IMR-90 (cell line): ENCODE results near the gene LIN52. TPM values are rescaled to one million over a fixed set of nuclear protein-coding genes. Genes with fewer than 3 reads are reported as not detected.

Experiments used
- ATAC-seq: fragments of 200-7000 bp; cut with Tn5 transposase; 2 replicates; pipeline ENCODE4 v1.9.1; 2020; ENCODE audit warnings: low read depth, mild to moderate bottlenecking, moderate library complexity
- BruUV-seq: library from RNA; stranded (reverse); fragments of 400-500 nt; replicated peaks from 2 replicates; lab custom pipeline; 2021; lab: Mats Ljungman, UMichigan
- CTCF ChIA-PET: fragments of 300-600 bp; formaldehyde crosslinking; extraction: SDS; loops from one replicate; lab custom pipeline; 2021; ENCODE audit warnings: antibody characterized with exemption; lab: Yijun Ruan, JAX
- POLR2A ChIA-PET: fragments of 300-600 bp; sonication (Branson Sonifier 250); formaldehyde crosslinking; loops from one replicate; lab custom pipeline; 2022; ENCODE audit warnings: antibody characterized with exemption; ENCODE audit not compliant: unreplicated experiment; lab: Charles Lee
- DNase-seq: peaks from one replicate; pipeline ENCODE4 v3.0.0; 2013
- H2AFZ ChIP-seq: replicated peaks from 2 replicates; pipeline ENCODE3; 2013; ENCODE audit warnings: low read length, mild to moderate bottlenecking; ENCODE audit not compliant: poor library complexity
- H2AK5ac ChIP-seq: 2 replicates; pipeline ENCODE4 v1.6.1; 2013; ENCODE audit warnings: low read depth, low read length, inconsistent platforms
- H2AK9ac ChIP-seq: replicated peaks from 2 replicates; pipeline ENCODE3; 2013; ENCODE audit warnings: mild to moderate bottlenecking, low read depth, low read length, moderate library complexity; ENCODE audit not compliant: poor library complexity
- H2BK120ac ChIP-seq: 2 replicates; pipeline ENCODE4 v1.6.1; 2013; ENCODE audit warnings: low read depth, low read length, inconsistent platforms
- H2BK15ac ChIP-seq: 3 replicates; pipeline ENCODE4 v1.6.1; 2013; ENCODE audit warnings: low read depth, low read length, inconsistent platforms
- H2BK20ac ChIP-seq: 2 replicates; pipeline ENCODE4 v1.6.1; 2013; ENCODE audit warnings: low read depth, mild to moderate bottlenecking, inconsistent platforms, low read length, moderate library complexity
- H2BK5ac ChIP-seq: 2 replicates; pipeline ENCODE4 v1.6.1; 2013; ENCODE audit warnings: mild to moderate bottlenecking, low read depth, low read length, inconsistent platforms; ENCODE audit not compliant: poor library complexity, severe bottlenecking
- H3K14ac ChIP-seq: replicated peaks from 2 replicates; pipeline ENCODE4 v1.6.1; 2013; ENCODE audit warnings: low read depth, low read length, inconsistent platforms
- H3K18ac ChIP-seq: 2 replicates; pipeline ENCODE4 v1.6.1; 2013; ENCODE audit warnings: low read depth, low read length, control low read depth
- H3K23ac ChIP-seq: 2 replicates; pipeline ENCODE4 v1.6.1; 2013; ENCODE audit warnings: low read depth, low read length, inconsistent platforms
- H3K27ac ChIP-seq: 2 replicates; pipeline ENCODE4 v1.5.1; 2013; ENCODE audit warnings: mild to moderate bottlenecking, control low read depth, low read length; ENCODE audit not compliant: insufficient read depth
- H3K27me3 ChIP-seq: 2 replicates; pipeline ENCODE4 v1.6.1; 2013; ENCODE audit warnings: low read length; ENCODE audit not compliant: control insufficient read depth, insufficient read depth
- H3K36me3 ChIP-seq: 2 replicates; pipeline ENCODE4 v1.6.1; 2013; ENCODE audit warnings: low read length, mixed read lengths; ENCODE audit not compliant: control insufficient read depth, insufficient read depth
- H3K4ac ChIP-seq: 2 replicates; pipeline ENCODE4 v1.6.1; 2013; ENCODE audit warnings: low read depth, low read length, inconsistent platforms
- H3K4me1 ChIP-seq: 2 replicates; pipeline ENCODE4 v1.6.1; 2013; ENCODE audit warnings: low read length, mixed read lengths; ENCODE audit not compliant: control insufficient read depth, insufficient read depth
- H3K4me2 ChIP-seq: 2 replicates; pipeline ENCODE4 v1.6.1; 2013; ENCODE audit warnings: low read depth, mild to moderate bottlenecking, control low read depth, low read length, moderate library complexity
- H3K4me3 ChIP-seq: 2 replicates; pipeline ENCODE4 v1.5.1; 2013; ENCODE audit warnings: low read depth, mild to moderate bottlenecking, control low read depth, low read length, moderate library complexity; ENCODE audit not compliant: insufficient read depth
- H3K56ac ChIP-seq: 2 replicates; pipeline ENCODE4 v1.6.1; 2013; ENCODE audit warnings: low read length, inconsistent platforms; ENCODE audit not compliant: insufficient read depth; ENCODE audit errors: extremely low read depth
- H3K79me1 ChIP-seq, 2 experiments: 2 replicates each; pipeline ENCODE4 v1.6.1; 2013; ENCODE audit warnings: low read length in 2 of 2, inconsistent platforms in 1 of 2, low read depth in 1 of 2
- H3K9ac ChIP-seq: 2 replicates; pipeline ENCODE4 v1.6.1; 2013; ENCODE audit warnings: low read depth, low read length, control low read depth
- H3K9me1 ChIP-seq: 2 replicates; pipeline ENCODE4 v1.6.1; 2013; ENCODE audit warnings: low read length, inconsistent platforms; ENCODE audit not compliant: insufficient read depth
- H3K9me3 ChIP-seq: 2 replicates; pipeline ENCODE4 v1.6.1; 2013; ENCODE audit warnings: low read length; ENCODE audit not compliant: control insufficient read depth, insufficient read depth
- H4K20me1 ChIP-seq: 2 replicates; pipeline ENCODE4 v1.6.1; 2013; ENCODE audit warnings: low read length, inconsistent platforms; ENCODE audit not compliant: insufficient read depth
- H4K5ac ChIP-seq: 2 replicates; pipeline ENCODE4 v1.6.1; 2013; ENCODE audit warnings: mild to moderate bottlenecking, low read depth, low read length, control low read depth
- H4K8ac ChIP-seq, 2 experiments: 2 replicates each; pipeline ENCODE4 v1.6.1; 2013; ENCODE audit warnings: low read depth in 2 of 2, low read length in 2 of 2, control low read depth in 1 of 2, inconsistent platforms in 1 of 2
- H4K91ac ChIP-seq: 2 replicates; pipeline ENCODE4 v1.6.1; 2013; ENCODE audit warnings: low read depth, low read length, inconsistent platforms; ENCODE audit not compliant: insufficient read depth
- BHLHE40 ChIP-seq: fragments of 150-350 bp; IDR thresholded peaks from 2 replicates; pipeline ENCODE4 v1.6.1; 2016; ENCODE audit warnings: mild to moderate bottlenecking, low read depth, low read length
- CEBPB ChIP-seq: IDR thresholded peaks from 2 replicates; pipeline ENCODE4 v1.6.1; 2012; ENCODE audit warnings: low read depth, low read length, improper control_type of control experiment
- CHD1 ChIP-seq: IDR thresholded peaks from 2 replicates; pipeline ENCODE4 v1.6.1; 2012; ENCODE audit warnings: low read depth, low read length, improper control_type of control experiment
- CTCF ChIP-seq: conservative IDR thresholded peaks from 2 replicates; pipeline ENCODE4 v1.5.1; 2012; ENCODE audit warnings: mild to moderate bottlenecking, low read depth, low read length, improper control_type of control experiment
- ELK1 ChIP-seq: fragments of 150-350 bp; IDR thresholded peaks from 2 replicates; pipeline ENCODE4 v1.6.1; 2016; ENCODE audit warnings: low read depth, mild to moderate bottlenecking, low read length, moderate library complexity, borderline replicate concordance
- FOS ChIP-seq: fragments of 150-350 bp; IDR thresholded peaks from 2 replicates; pipeline ENCODE4 v1.6.1; 2016; ENCODE audit warnings: low read depth, low read length
- MAFK ChIP-seq: IDR thresholded peaks from 2 replicates; pipeline ENCODE4 v1.6.1; 2012; ENCODE audit warnings: low read depth, low read length, improper control_type of control experiment
- MAZ ChIP-seq: IDR thresholded peaks from 2 replicates; pipeline ENCODE4 v1.6.1; 2012; ENCODE audit warnings: low read depth, mild to moderate bottlenecking, low read length, improper control_type of control experiment, moderate library complexity, borderline replicate concordance
- MXI1 ChIP-seq: IDR thresholded peaks from 2 replicates; pipeline ENCODE4 v1.6.1; 2012; ENCODE audit warnings: low read depth, mild to moderate bottlenecking, low read length, moderate library complexity, borderline replicate concordance
- NFE2L2 ChIP-seq: fragments of 150-350 bp; IDR thresholded peaks from 2 replicates; pipeline ENCODE4 v1.6.1; 2016; ENCODE audit warnings: low read depth, mild to moderate bottlenecking, low read length
- POLR2A ChIP-seq: IDR thresholded peaks from 2 replicates; pipeline ENCODE4 v1.6.1; 2012; ENCODE audit warnings: mild to moderate bottlenecking, low read depth, low read length
- RAD21 ChIP-seq: IDR thresholded peaks from 2 replicates; pipeline ENCODE4 v1.6.1; 2012; ENCODE audit warnings: low read length, improper control_type of control experiment
- RCOR1 ChIP-seq: IDR thresholded peaks from 2 replicates; pipeline ENCODE4 v1.6.1; 2012; ENCODE audit warnings: mild to moderate bottlenecking, low read length, improper control_type of control experiment; ENCODE audit not compliant: insufficient replicate concordance
- RFX5 ChIP-seq: IDR thresholded peaks from 2 replicates; pipeline ENCODE4 v1.8.0; 2012; ENCODE audit warnings: low read depth, mild to moderate bottlenecking, low read length, moderate library complexity
- SMC3 ChIP-seq: fragments of 150-350 bp; IDR thresholded peaks from 2 replicates; pipeline ENCODE4 v1.6.1; 2016; ENCODE audit warnings: low read depth, mild to moderate bottlenecking, antibody characterized with exemption, low read length, moderate library complexity
- USF2 ChIP-seq: fragments of 150-350 bp; IDR thresholded peaks from 2 replicates; pipeline ENCODE4 v1.6.1; 2017; ENCODE audit warnings: mild to moderate bottlenecking, antibody characterized with exemption, low read length, low read depth
- WGBS, 2 experiments: methylation state at CpG; one replicate each; pipeline versions ENCODE4 v1.1.5 to v1.1.7; 2013; ENCODE audit warnings: missing lambda C conversion rate in 2 of 2; ENCODE audit not compliant: insufficient read length in 1 of 2; ENCODE audit errors: extremely low coverage in 2 of 2; 5-methylcytosine and 5-hydroxymethylcytosine counted together
- dilution Hi-C: fragments of 300-500 bp; cut with HindIII; formaldehyde crosslinking; loops from one replicate; pipeline ENCODE4 v1.14.3; 2018; ENCODE audit warnings: low sequenced_read_pairs; ENCODE audit not compliant: unreplicated experiment
- in situ Hi-C: fragments of 300-500 bp; cut with MboI; formaldehyde crosslinking; loops from 3 replicates; pipeline ENCODE4 v1.14.3; 2019; ENCODE audit warnings: low sequenced_read_pairs, inconsistent platforms, mixed read lengths
- intact Hi-C: fragments of 100-400 bp; cut with micrococcal nuclease; formaldehyde crosslinking; loops from 2 replicates; pipeline ENCODE4 v1.10.0; 2022
- polyA plus RNA-seq, 3 experiments: library from polyadenylated mRNA; depleted of rRNA; stranded (reverse); fragments of >200 nt; gene quantifications; 2 replicates each; pipeline ENCODE4 v1.2.3, GENCODE V29; 2012; ENCODE audit warnings: low replicate concordance in 1 of 3
- total RNA-seq: library from RNA; depleted of rRNA; stranded (reverse); fragments of >200 nt; gene quantifications from 2 replicates; pipeline ENCODE4 v1.2.3, GENCODE V29; 2012

LIN52 gene
- total and polyA plus RNA-seq, 2 of the 4 experiments (the other 2 are of a cell fraction) = 6.1 to 11.5 TPM

DNA sequence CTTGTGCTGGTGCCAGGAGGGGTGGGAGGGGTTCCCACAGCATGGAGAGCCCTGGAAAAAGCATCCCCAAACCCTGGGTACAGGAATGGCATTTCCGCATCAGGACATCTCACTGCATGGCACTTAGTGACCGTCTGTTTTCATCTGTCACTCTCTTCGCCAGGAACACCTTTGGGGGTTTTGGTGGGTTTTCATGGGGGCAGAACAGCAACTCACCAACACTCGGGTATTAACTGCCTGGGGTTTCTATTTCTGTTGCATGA lies 158.0 kb downstream of the LIN52 start:
- Histone ChIP-seq H4K8ac (no peak overlapping the region), H3K4me2 (no peak overlapping the region), H2AFZ (no peak overlapping the region), H2BK15ac (no peak overlapping the region), H2BK20ac (no peak overlapping the region), H3K9me3 (peaks cover 8% of the 10 kb centered on the region; the same call in 1 of the 2 replicates), H3K4me1 (no peaks in the 10 kb centered on the region), H3K9ac (no peak overlapping the region), H3K14ac (no peak overlapping the region), H3K27ac (no peak overlapping the region), H3K9me1 (no peaks in the 10 kb centered on the region), H3K4ac (no peak overlapping the region), H2AK5ac (no peak overlapping the region), H2BK120ac (no peak overlapping the region), H3K27me3 (peaks cover 100% of the 10 kb centered on the region), H4K5ac (no peak overlapping the region), H3K56ac (no peak overlapping the region), H4K20me1 (peaks cover 28% of the 10 kb centered on the region), H4K91ac (no peak overlapping the region), H2AK9ac (no peak overlapping the region), H3K36me3 (no peaks in the 10 kb centered on the region), H2BK5ac (no peak overlapping the region), H3K18ac (no peak overlapping the region), H3K23ac (no peak overlapping the region), H3K4me3 (no peak overlapping the region), H3K79me1 (no peaks in the 10 kb centered on the region)
- no CpG with 5 or more reads among the region's 4 CpGs for WGBS, 2 experiments
- no TSS peak for BruUV-seq
- DNase-seq (no peak), ATAC-seq (no peak)
- no peak for TF ChIP-seq USF2
- no peak for TF ChIP-seq POLR2A
- TF ChIP-seq CHD1 = no peak
- no peak for TF ChIP-seq CTCF
- TF ChIP-seq RAD21 = no peak
- no peak for TF ChIP-seq CEBPB
- no peak for TF ChIP-seq MAZ
- TF ChIP-seq MXI1 = no peak
- no peak for TF ChIP-seq SMC3
- no peak for TF ChIP-seq BHLHE40
- TF ChIP-seq RCOR1 = no peak
- TF ChIP-seq ELK1 = no peak
- no peak for TF ChIP-seq RFX5
- TF ChIP-seq NFE2L2 = no peak
- no peak for TF ChIP-seq FOS
- TF ChIP-seq MAFK = no peak
- dilution Hi-C loops (no loop called here), in situ Hi-C loops (no loop called here), intact Hi-C loops (no loop called here)
- ChIA-PET POLR2A (no interaction called here), CTCF (no interaction called here)
